GM12875 (cell line): ENCODE measurements around the gene PIEZO1.

ENCODE experiments used
- H3K4me3 ChIP-seq: one replicate; pipeline ENCODE4 v1.5.1; 2011; ENCODE audit warnings: low read depth, low read length, control low read depth
- CTCF ChIP-seq: IDR thresholded peaks from 2 replicates; pipeline ENCODE4 v1.5.1; 2011; ENCODE audit warnings: low read depth, mild to moderate bottlenecking, control low read depth, inconsistent platforms, low read length, moderate library complexity, borderline replicate concordance; ENCODE audit not compliant: insufficient read depth

Gene PIEZO1

GRCh38 chr16:88799569-88800276, 14.7 kb upstream of the PIEZO1 start:
- no peak overlapping the region for H3K4me3 ChIP-seq
- no peak for TF ChIP-seq CTCF

GRCh38 chr16:88798772-88799455, 13.9 kb upstream of the PIEZO1 start:
- H3K4me3 ChIP-seq = no peak overlapping the region
- no peak for TF ChIP-seq CTCF

GRCh38 chr16:88798073-88798472, 13.1 kb upstream of the PIEZO1 start:
- TF ChIP-seq CTCF = no peak
- H3K4me3 ChIP-seq = no peak overlapping the region

GRCh38 chr16:88796278-88796677, 11.3 kb upstream of the PIEZO1 start:
- TF ChIP-seq CTCF = no peak
- H3K4me3 ChIP-seq = no peak overlapping the region

GRCh38 chr16:88793251-88793954, 8.4 kb upstream of the PIEZO1 start:
- H3K4me3 ChIP-seq = no peak overlapping the region
- no peak for TF ChIP-seq CTCF

- TF ChIP-seq CTCF = no peak
- H3K4me3 ChIP-seq = no peak overlapping the region
These were observed 7.7 kb upstream of the PIEZO1 start for GRCh38 chr16:88792668-88793250.
